Lung (tissue), 12 donors: ENCODE data around the gene ATP1B1. TPM values are rescaled to one million over a fixed set of nuclear protein-coding genes. Genes with fewer than 3 reads are reported as not detected.

Source experiments
- ATAC-seq: fragments of 200-7000 bp; cut with Tn5 transposase; one replicate; pipeline ENCODE4 v1.9.1; 2020; ENCODE audit warnings: moderate number of reproducible peaks; ENCODE audit not compliant: insufficient read depth, low FRiP score
- DNase-seq, 3 donors: peaks; one replicate each; pipeline ENCODE4 v3.0.0-alpha.2; 2013 to 2017
- H3K27ac ChIP-seq, 2 donors: one replicate each; pipeline ENCODE4 v1.5.1; 2013; ENCODE audit warnings: mild to moderate bottlenecking in 2 of 2, moderate library complexity in 2 of 2, control low read depth in 1 of 2, inconsistent platforms in 1 of 2, low read depth in 1 of 2, low read length in 1 of 2
- H3K27me3 ChIP-seq, 3 donors: one replicate each; pipeline ENCODE4 v1.5.1; 2013; ENCODE audit warnings: low read length in 2 of 3; ENCODE audit not compliant: control insufficient read depth in 3 of 3, insufficient read depth in 3 of 3
- H3K36me3 ChIP-seq, 4 donors: one replicate each; pipeline ENCODE4 v1.5.1; 2013; ENCODE audit warnings: low read length in 4 of 4, mild to moderate bottlenecking in 1 of 4, moderate library complexity in 1 of 4; ENCODE audit not compliant: control insufficient read depth in 4 of 4, insufficient read depth in 4 of 4
- H3K4me1 ChIP-seq, 5 donors: one replicate each; pipeline ENCODE4 v1.5.1; 2013; ENCODE audit warnings: low read length in 5 of 5, mild to moderate bottlenecking in 2 of 5, moderate library complexity in 1 of 5; ENCODE audit not compliant: control insufficient read depth in 5 of 5, insufficient read depth in 5 of 5
- H3K4me3 ChIP-seq: one replicate; pipeline ENCODE4 v1.5.1; 2013; ENCODE audit warnings: mild to moderate bottlenecking, control low read depth, moderate library complexity
- H3K9ac ChIP-seq, 2 donors: one replicate each; pipeline ENCODE4 v1.5.1; 2013; ENCODE audit warnings: low read length in 2 of 2, control low read depth in 1 of 2; ENCODE audit not compliant: insufficient read depth in 1 of 2
- H3K9me3 ChIP-seq, 4 donors: one replicate each; pipeline ENCODE4 v1.5.1; 2013; ENCODE audit warnings: low read length in 3 of 4, mild to moderate bottlenecking in 1 of 4, moderate library complexity in 1 of 4; ENCODE audit not compliant: control insufficient read depth in 4 of 4, insufficient read depth in 3 of 4
- WGBS, 2 donors: extraction: QIAGEN DNeasy Blood & Tissue Kit; methylation state at CpG; one replicate each; pipeline ENCODE4 v1.1.7; 2013; 5-methylcytosine and 5-hydroxymethylcytosine counted together
- polyA plus RNA-seq, 2 donors: library from polyadenylated mRNA; stranded (reverse); fragments of 200-250 nt; gene quantifications; one replicate each; pipeline ENCODE4 v1.2.1, GENCODE V29; 2013
- total RNA-seq, 2 donors: library from RNA; depleted of rRNA in 1 of 2; stranded (reverse); fragments of >200 nt in 1 of 2; gene quantifications; one replicate each; pipeline ENCODE4 v1.2.1, GENCODE V29; 2014 to 2021
- TF ChIP-seq, protein P1 (sequence below): IDR thresholded peaks from 2 replicates; pipeline ENCODE4 v1.5.1; 2012; ENCODE audit warnings: mild to moderate bottlenecking; ENCODE audit errors: control extremely low read depth, extremely low read depth
- donor health status: control.
- donor health status: control.
- donor health status: Bipolar disorder and iron deficiency.
- donor health status: healthy.
- donor health status: DM: yes; HTN: yes; CAD: no.

ATP1B1 gene
- total and polyA plus RNA-seq, 4 donors = 105 to 226 (median 167) TPM

- 70 to 75% methylated on average over 5 of the region's 5 CpGs for WGBS, 2 donors
- peaks cover 0 to 2% (median 0%) of the 10 kb centered on the region in 5 donors for H3K4me1 ChIP-seq
- H3K4me3 ChIP-seq = no peak overlapping the region
- no peaks in the 10 kb centered on the region for H3K27me3 ChIP-seq
- H3K27ac ChIP-seq = no peak overlapping the region
- TF ChIP-seq, protein P1, sequence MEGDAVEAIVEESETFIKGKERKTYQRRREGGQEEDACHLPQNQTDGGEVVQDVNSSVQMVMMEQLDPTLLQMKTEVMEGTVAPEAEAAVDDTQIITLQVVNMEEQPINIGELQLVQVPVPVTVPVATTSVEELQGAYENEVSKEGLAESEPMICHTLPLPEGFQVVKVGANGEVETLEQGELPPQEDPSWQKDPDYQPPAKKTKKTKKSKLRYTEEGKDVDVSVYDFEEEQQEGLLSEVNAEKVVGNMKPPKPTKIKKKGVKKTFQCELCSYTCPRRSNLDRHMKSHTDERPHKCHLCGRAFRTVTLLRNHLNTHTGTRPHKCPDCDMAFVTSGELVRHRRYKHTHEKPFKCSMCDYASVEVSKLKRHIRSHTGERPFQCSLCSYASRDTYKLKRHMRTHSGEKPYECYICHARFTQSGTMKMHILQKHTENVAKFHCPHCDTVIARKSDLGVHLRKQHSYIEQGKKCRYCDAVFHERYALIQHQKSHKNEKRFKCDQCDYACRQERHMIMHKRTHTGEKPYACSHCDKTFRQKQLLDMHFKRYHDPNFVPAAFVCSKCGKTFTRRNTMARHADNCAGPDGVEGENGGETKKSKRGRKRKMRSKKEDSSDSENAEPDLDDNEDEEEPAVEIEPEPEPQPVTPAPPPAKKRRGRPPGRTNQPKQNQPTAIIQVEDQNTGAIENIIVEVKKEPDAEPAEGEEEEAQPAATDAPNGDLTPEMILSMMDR = no peak
- peak in 1 of 3 donors; percentile 52 for DNase-seq
- H3K36me3 ChIP-seq = no peaks in the 10 kb centered on the region
- H3K9ac ChIP-seq = no peak overlapping the region
- ATAC-seq = no peak
- peaks cover 0 to 2% (median 0%) of the 10 kb centered on the region in 4 donors for H3K9me3 ChIP-seq
These were observed 42.2 kb downstream of the ATP1B1 start for GRCh38 chr1:169148472-169149252.

DNA sequence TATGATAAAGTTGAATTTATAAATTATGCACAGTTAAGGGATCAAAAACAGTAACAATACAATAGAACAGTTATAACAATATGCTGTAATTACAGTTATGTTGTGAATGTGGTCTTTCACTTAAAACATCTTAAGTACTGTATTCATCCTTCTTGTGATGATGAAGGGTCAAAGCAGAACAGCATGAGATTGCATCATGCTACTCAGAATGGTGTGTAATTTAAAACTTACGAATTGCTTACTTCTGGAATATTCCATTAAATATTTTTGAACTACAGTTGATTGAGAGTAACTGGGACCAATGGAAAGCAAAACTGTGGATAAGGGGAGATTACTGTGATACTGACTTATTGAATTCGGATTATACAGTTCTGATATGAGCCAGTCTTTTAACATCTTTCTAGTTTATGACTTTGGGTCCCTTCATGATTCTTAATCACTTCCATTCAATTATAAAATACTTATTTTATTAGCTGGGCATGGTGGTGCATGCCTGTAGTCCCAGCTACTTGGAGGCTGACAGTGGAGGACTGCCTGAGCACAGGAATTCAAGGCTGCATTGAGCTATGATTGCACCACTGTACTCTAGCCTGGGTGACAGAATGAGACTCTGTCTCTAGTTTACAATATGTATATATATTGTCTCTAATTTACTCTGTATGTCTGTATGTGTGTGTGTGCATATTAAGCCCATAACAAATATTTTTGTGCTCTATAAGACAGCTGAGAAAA is 43.2 kb downstream of the ATP1B1 start:
- ATAC-seq (no peak), DNase-seq (no peak)
- no peaks in the 10 kb centered on the region for H3K36me3 ChIP-seq
- no peak overlapping the region for H3K4me3 ChIP-seq
- WGBS, 2 donors = 81 to 86% methylated on average over 2 of the region's 2 CpGs
- H3K9me3 ChIP-seq = peaks cover 0 to 2% (median 0%) of the 10 kb centered on the region in 4 donors
- TF ChIP-seq, protein P1 = no peak
- H3K27me3 ChIP-seq = no peaks in the 10 kb centered on the region
- no peak overlapping the region for H3K27ac ChIP-seq
- peaks cover 0 to 2% (median 0%) of the 10 kb centered on the region in 5 donors for H3K4me1 ChIP-seq
- no peak overlapping the region for H3K9ac ChIP-seq

GRCh38 chr1:169150641-169151337 is 44.3 kb downstream of the ATP1B1 start:
- TF ChIP-seq, protein P1 = no peak
- Histone ChIP-seq H3K9ac (no peak overlapping the region), H3K36me3 (no peaks in the 10 kb centered on the region), H3K27me3 (no peaks in the 10 kb centered on the region), H3K9me3 (peaks cover 0 to 2% (median 0%) of the 10 kb centered on the region in 4 donors), H3K27ac (no peak overlapping the region), H3K4me1 (peaks cover 0 to 2% (median 0%) of the 10 kb centered on the region in 5 donors), H3K4me3 (no peak overlapping the region)
- 84 to 91% methylated on average over 4 of the region's 4 CpGs for WGBS, 2 donors
- ATAC-seq (no peak), DNase-seq (no peak)
